ENCODE data around the gene NECTIN1.
A peak's percentile ranks its signal among the peaks of the same experiment; 100 is the strongest.

NECTIN1 gene

DNA sequence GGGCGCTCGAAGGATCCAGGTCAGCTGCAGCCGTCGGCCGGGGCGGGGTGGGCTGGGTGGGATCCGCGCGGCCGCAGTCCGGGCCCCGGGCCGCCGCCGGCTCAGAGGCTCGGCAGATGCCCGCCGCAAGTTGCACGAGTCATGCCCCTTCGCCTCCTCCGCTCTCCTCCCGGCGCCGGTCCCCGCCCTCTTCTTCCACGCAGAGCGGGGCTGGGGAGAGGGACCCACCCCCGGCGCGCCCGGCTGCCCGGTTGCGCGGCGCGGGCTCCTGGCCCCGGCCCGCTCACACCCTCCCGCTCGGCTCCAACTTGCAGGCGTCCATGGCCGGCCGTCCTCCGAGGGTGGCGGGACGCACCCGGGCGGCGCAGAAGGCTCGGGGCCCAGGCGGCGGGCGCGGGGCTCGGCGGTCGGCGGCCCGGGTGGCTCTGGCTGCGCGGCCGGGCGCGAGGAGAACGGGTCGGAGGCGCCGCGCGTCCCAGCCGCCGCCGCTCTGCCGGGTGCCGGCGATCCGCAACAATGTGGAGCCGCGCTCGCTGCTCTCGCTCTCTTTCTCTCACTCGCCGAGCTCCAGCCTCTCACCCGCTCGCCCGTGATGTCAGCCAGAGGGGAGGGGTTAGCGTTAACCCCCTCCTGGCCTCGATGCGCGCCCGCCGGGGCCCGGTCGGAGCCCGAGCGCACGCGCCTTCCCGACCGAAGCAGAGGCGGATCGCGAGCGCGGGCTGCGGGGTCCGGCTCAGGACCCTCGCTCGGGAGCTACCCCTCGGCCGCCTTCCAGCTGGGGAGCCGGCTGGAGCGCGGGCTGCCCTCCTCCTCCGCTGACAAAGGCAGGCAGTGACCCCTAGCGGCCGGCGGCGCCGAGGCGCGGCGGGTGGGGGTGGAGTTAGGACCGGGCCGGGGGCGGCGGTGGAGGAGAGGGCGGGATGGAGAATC is at the start of gene NECTIN1:
TSS of gene NECTIN1 (minus strand) at position 550 of the 930 bp plus-strand sequence. CDS start 647 bp downstream, outside the sequence.
- DNase-seq: peak; percentile 98

GRCh38 chr11:119778391-119779194 is 49.6 kb upstream of the NECTIN1 start:
- no peak for DNase-seq

DNA sequence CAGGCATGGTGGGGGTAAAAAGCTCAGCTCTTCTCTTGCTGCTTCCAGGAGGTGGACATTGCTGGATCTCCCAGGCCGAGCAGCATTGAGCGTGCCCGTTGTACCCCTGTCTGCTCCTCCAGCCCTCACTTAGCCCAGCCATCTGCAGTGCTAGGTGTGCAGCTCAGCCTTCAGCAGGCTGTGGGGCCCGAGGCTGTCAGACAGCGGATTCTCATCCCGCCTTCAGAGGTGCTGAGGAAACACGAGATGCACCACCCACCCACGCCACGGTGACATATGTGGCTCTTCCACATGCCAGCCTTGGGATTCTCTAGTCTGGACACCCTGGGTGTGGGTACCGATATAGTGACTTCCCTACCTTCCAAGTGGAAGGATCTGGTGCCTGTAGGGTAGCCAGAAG is 48.9 kb upstream of the NECTIN1 start:
- DNase-seq: no peak

DNA sequence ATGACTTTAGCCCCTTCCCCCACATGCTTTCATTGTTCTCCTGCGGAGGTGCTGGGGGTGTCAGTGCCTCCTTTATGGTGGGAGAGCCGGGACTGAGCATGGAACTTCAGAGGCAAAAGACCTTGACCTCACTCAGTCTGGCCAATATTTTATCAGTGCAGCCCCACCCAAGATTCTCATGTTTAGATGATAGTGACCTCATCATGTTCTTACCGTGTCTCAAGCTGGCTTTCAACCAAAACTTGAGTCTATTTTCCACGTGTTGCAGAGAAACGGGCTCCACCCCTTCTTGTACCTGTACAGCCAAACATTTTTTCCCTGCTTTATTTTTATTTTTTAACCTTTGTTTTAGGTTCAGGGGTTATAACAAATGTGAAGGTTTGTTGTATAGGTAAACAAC is 47.7 kb upstream of the NECTIN1 start:
- no peak for DNase-seq

GRCh38 chr11:119776031-119776636 is 47.1 kb upstream of the NECTIN1 start:
- DNase-seq: no peak

DNA sequence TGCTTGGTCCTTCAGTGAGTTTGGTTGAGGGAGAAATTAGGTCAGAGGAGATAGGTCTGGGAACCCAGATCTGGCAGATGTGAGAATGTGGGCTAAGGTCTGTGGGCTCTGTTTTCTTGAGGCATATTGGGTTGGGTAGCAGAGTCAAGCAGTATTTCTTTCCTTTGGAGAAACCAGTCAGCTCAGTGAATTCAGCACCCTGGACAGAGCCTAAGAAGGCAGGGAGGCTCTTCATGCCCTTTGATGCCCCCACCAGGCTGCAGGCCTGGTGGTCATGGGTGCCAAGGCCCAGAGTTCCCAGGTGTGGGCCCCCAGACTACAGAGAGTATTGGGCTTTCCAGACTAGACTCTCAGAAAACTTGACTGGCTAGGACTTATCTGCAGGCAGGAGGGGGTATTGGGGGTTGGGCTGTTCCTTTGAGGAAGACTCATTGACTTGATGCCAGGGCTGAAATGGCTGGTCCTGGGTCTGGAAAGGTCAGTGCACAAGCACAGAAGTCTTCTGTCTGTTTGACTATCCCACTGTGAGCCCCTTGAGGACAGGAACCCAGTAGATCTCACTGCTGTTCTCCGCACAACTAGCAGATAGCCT is 45.3 kb upstream of the NECTIN1 start:
- no peak for DNase-seq

- DNase-seq: no peak
Observed at GRCh38 chr11:119772641-119773415, 43.8 kb upstream of the NECTIN1 start.

GRCh38 chr11:119772076-119772475 is 43.1 kb upstream of the NECTIN1 start:
- no peak for DNase-seq

DNA sequence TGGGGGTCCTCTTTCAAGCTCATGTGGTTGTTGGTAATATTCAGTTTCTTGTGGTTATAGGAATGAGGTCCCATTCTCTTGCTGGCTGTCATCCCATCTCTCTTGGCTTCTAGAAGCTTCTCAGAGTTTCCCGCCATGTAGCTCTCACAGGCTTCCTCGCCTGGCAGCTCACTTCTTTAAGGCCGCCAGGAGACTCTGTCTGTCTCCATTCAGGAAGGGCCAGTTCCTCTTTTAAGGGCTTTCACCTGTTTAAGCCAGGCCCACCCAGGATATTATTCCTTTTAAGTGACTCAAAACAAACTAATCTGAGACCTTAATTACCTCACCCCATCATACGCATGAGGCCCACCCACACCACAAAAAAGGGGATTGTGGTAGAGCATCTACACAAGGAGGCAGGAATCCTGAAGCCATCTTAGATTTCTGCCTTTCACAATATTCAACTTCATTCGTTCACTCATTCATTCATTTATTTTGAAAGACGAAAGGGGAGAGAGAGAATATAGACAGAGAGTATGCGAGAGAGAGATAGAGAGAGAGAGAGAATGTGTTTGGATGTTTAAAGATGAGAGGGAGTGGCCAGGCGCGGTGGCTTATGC is 42.3 kb upstream of the NECTIN1 start:
- DNase-seq: no peak

GRCh38 chr11:119765628-119766027 is 36.6 kb upstream of the NECTIN1 start:
- no peak for DNase-seq

- peak; percentile 90 for DNase-seq
Observed at GRCh38 chr11:119764108-119764868, 35.3 kb upstream of the NECTIN1 start.

DNA sequence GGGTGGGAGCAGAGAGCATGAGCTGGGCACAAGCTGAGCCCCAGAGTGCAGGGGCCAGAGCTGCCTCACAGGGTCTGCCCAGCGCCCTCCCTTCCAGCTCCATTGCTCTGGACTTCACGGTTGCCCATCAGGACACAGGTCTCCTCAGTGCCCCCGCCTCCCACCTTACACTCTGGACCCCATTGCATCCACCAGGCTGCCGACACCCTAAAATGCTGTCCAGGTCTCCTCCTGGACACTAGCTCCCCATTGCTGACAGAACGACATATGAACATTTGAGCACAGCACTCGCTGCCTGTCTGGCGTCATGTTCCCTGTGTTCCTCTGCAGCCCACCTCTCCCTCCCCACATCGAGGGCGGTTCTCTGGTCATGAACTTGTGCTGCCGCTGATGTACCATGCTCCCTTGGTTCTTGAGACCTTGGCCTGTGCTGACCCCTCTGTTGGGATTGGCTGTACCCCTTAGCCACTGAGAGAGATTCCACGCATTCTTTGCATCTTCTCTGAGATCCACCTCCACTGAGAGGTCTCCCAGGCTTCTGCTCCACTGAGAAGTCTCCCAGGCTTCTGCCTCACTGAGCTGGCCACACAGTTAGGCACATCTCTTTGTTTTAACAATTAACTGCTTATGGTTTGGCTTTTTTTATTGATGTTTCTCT is 34.2 kb upstream of the NECTIN1 start:
- no peak for DNase-seq

- no peak for DNase-seq
Observed at GRCh38 chr11:119759747-119760412, 30.9 kb upstream of the NECTIN1 start.

DNA sequence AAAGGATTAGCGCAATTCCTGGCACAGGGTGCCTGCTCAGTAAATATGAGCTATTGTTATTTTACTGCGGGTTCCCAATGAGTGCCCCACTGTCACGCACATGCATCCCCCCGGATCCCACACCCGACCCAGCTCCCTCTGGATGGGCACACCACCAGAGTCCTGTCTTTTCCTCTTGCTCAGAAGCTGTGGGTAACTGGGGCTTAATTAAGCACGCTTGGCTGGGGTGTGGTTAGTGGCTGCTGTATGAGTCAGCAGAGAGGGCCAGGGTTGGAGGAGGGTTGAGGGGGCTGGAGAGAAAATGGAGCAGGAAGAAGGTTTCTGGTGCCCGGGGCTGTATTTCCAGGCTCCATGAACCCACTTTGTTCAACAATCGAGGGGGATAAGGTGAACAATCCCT is 30.3 kb upstream of the NECTIN1 start:
- DNase-seq: no peak

DNA sequence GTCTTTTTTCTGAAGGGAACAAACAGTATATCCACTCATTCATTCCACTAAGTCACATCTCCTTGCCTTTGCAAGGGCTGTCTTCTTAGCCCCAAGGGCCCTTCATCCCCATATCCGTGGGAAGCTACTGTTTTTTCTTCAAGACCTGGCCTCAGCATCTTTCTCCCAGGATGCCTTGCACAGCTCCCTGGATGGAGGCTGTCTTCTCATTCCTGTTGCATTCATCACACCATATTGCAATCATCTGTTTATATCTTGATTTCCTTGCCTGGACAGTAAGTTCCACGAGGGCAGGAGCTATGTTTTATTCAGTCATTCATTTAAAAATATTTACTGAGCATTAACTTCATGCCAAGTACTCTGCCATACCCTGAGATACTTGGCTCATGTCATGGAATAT is 29.3 kb upstream of the NECTIN1 start:
- DNase-seq: no peak

DNA sequence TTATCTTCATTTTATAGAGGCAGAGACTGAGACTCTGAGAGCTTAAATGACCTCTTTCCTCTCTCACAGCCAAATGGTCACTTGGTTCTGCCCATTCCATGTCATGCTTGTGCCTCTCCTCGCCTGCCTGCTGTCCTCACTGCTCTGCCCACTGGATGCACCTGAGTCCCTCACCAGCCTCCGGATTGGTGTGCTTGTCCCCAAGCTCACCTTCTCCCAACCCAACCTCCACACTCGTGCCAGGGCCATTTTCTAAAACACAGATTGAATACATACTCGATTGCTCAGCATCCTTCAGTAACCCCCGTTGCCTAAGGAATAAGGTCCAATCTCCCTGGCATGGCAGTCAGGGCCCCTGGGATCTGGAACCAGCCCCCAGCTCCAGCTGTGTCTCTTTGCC is 28.4 kb upstream of the NECTIN1 start:
- DNase-seq: no peak

- DNase-seq: no peak
Observed at GRCh38 chr11:119756169-119756865, 27.3 kb upstream of the NECTIN1 start.

DNA sequence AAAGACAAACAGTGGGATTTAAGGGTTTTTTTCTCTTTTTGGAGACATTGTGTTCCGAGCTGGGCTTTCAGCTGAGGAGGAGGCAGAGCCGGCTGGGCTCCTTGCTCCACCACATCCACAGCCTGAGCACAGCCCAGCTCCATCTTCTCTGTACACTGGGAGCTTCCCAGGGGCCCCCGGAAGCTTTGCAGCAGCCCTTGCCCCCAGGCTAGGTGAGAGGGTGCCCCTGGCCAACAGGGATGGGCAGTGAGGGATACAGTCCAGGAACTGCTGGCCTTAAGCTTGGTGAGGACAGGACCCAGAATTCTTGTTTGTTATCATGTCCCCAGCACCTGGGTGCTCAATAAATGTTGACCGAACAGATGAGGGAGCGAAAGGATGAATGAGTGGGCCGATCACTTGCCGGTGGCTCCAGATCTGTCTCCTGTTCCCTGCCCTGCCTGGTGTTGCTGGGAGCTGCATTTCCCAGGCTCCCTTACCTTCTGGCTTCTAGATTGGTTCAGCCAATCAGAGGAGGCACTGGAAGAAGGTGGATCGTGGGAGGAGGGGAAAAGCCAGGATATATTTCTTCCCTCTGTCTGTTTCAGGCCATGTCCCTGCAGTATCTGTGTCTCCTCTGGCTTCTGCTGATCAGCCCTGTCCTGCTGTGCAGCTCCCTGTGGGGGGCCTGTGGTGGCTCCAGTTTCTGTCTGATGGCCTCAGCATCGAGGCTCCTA is 26.5 kb upstream of the NECTIN1 start:
- no peak for DNase-seq
